IMR-90 (cell line): ENCODE measurements around the gene TBC1D1. TPM values are rescaled to one million over a fixed set of nuclear protein-coding genes. Genes with fewer than 3 reads are reported as not detected.

Experiments
- ATAC-seq: fragments of 200-7000 bp; cut with Tn5 transposase; 2 replicates; pipeline ENCODE4 v1.9.1; 2020; ENCODE audit warnings: low read depth, mild to moderate bottlenecking, moderate library complexity
- BruUV-seq: library from RNA; stranded (reverse); fragments of 400-500 nt; replicated peaks from 2 replicates; lab custom pipeline; 2021; lab: Mats Ljungman, UMichigan
- CTCF ChIA-PET: fragments of 300-600 bp; formaldehyde crosslinking; extraction: SDS; loops from one replicate; lab custom pipeline; 2021; ENCODE audit warnings: antibody characterized with exemption; lab: Yijun Ruan, JAX
- POLR2A ChIA-PET: fragments of 300-600 bp; sonication (Branson Sonifier 250); formaldehyde crosslinking; loops from one replicate; lab custom pipeline; 2022; ENCODE audit warnings: antibody characterized with exemption; ENCODE audit not compliant: unreplicated experiment; lab: Charles Lee
- DNase-seq: peaks from one replicate; pipeline ENCODE4 v3.0.0; 2013
- H2AFZ ChIP-seq: replicated peaks from 2 replicates; pipeline ENCODE3; 2013; ENCODE audit warnings: low read length, mild to moderate bottlenecking; ENCODE audit not compliant: poor library complexity
- H2AK5ac ChIP-seq: 2 replicates; pipeline ENCODE4 v1.6.1; 2013; ENCODE audit warnings: low read depth, low read length, inconsistent platforms
- H2AK9ac ChIP-seq: replicated peaks from 2 replicates; pipeline ENCODE3; 2013; ENCODE audit warnings: mild to moderate bottlenecking, low read depth, low read length, moderate library complexity; ENCODE audit not compliant: poor library complexity
- H2BK120ac ChIP-seq: 2 replicates; pipeline ENCODE4 v1.6.1; 2013; ENCODE audit warnings: low read depth, low read length, inconsistent platforms
- H2BK15ac ChIP-seq: 3 replicates; pipeline ENCODE4 v1.6.1; 2013; ENCODE audit warnings: low read depth, low read length, inconsistent platforms
- H2BK20ac ChIP-seq: 2 replicates; pipeline ENCODE4 v1.6.1; 2013; ENCODE audit warnings: low read depth, mild to moderate bottlenecking, inconsistent platforms, low read length, moderate library complexity
- H2BK5ac ChIP-seq: 2 replicates; pipeline ENCODE4 v1.6.1; 2013; ENCODE audit warnings: mild to moderate bottlenecking, low read depth, low read length, inconsistent platforms; ENCODE audit not compliant: poor library complexity, severe bottlenecking
- H3K14ac ChIP-seq: replicated peaks from 2 replicates; pipeline ENCODE4 v1.6.1; 2013; ENCODE audit warnings: low read depth, low read length, inconsistent platforms
- H3K18ac ChIP-seq: 2 replicates; pipeline ENCODE4 v1.6.1; 2013; ENCODE audit warnings: low read depth, low read length, control low read depth
- H3K23ac ChIP-seq: 2 replicates; pipeline ENCODE4 v1.6.1; 2013; ENCODE audit warnings: low read depth, low read length, inconsistent platforms
- H3K27ac ChIP-seq: 2 replicates; pipeline ENCODE4 v1.5.1; 2013; ENCODE audit warnings: mild to moderate bottlenecking, control low read depth, low read length; ENCODE audit not compliant: insufficient read depth
- H3K27me3 ChIP-seq: 2 replicates; pipeline ENCODE4 v1.6.1; 2013; ENCODE audit warnings: low read length; ENCODE audit not compliant: control insufficient read depth, insufficient read depth
- H3K36me3 ChIP-seq: 2 replicates; pipeline ENCODE4 v1.6.1; 2013; ENCODE audit warnings: low read length, mixed read lengths; ENCODE audit not compliant: control insufficient read depth, insufficient read depth
- H3K4ac ChIP-seq: 2 replicates; pipeline ENCODE4 v1.6.1; 2013; ENCODE audit warnings: low read depth, low read length, inconsistent platforms
- H3K4me1 ChIP-seq: 2 replicates; pipeline ENCODE4 v1.6.1; 2013; ENCODE audit warnings: low read length, mixed read lengths; ENCODE audit not compliant: control insufficient read depth, insufficient read depth
- H3K4me2 ChIP-seq: 2 replicates; pipeline ENCODE4 v1.6.1; 2013; ENCODE audit warnings: low read depth, mild to moderate bottlenecking, control low read depth, low read length, moderate library complexity
- H3K4me3 ChIP-seq: 2 replicates; pipeline ENCODE4 v1.5.1; 2013; ENCODE audit warnings: low read depth, mild to moderate bottlenecking, control low read depth, low read length, moderate library complexity; ENCODE audit not compliant: insufficient read depth
- H3K56ac ChIP-seq: 2 replicates; pipeline ENCODE4 v1.6.1; 2013; ENCODE audit warnings: low read length, inconsistent platforms; ENCODE audit not compliant: insufficient read depth; ENCODE audit errors: extremely low read depth
- H3K79me1 ChIP-seq, 2 experiments: 2 replicates each; pipeline ENCODE4 v1.6.1; 2013; ENCODE audit warnings: low read length in 2 of 2, inconsistent platforms in 1 of 2, low read depth in 1 of 2
- H3K9ac ChIP-seq: 2 replicates; pipeline ENCODE4 v1.6.1; 2013; ENCODE audit warnings: low read depth, low read length, control low read depth
- H3K9me1 ChIP-seq: 2 replicates; pipeline ENCODE4 v1.6.1; 2013; ENCODE audit warnings: low read length, inconsistent platforms; ENCODE audit not compliant: insufficient read depth
- H3K9me3 ChIP-seq: 2 replicates; pipeline ENCODE4 v1.6.1; 2013; ENCODE audit warnings: low read length; ENCODE audit not compliant: control insufficient read depth, insufficient read depth
- H4K20me1 ChIP-seq: 2 replicates; pipeline ENCODE4 v1.6.1; 2013; ENCODE audit warnings: low read length, inconsistent platforms; ENCODE audit not compliant: insufficient read depth
- H4K5ac ChIP-seq: 2 replicates; pipeline ENCODE4 v1.6.1; 2013; ENCODE audit warnings: mild to moderate bottlenecking, low read depth, low read length, control low read depth
- H4K8ac ChIP-seq, 2 experiments: 2 replicates each; pipeline ENCODE4 v1.6.1; 2013; ENCODE audit warnings: low read depth in 2 of 2, low read length in 2 of 2, control low read depth in 1 of 2, inconsistent platforms in 1 of 2
- H4K91ac ChIP-seq: 2 replicates; pipeline ENCODE4 v1.6.1; 2013; ENCODE audit warnings: low read depth, low read length, inconsistent platforms; ENCODE audit not compliant: insufficient read depth
- CEBPB ChIP-seq: IDR thresholded peaks from 2 replicates; pipeline ENCODE4 v1.6.1; 2012; ENCODE audit warnings: low read depth, low read length, improper control_type of control experiment
- CHD1 ChIP-seq: IDR thresholded peaks from 2 replicates; pipeline ENCODE4 v1.6.1; 2012; ENCODE audit warnings: low read depth, low read length, improper control_type of control experiment
- MAZ ChIP-seq: IDR thresholded peaks from 2 replicates; pipeline ENCODE4 v1.6.1; 2012; ENCODE audit warnings: low read depth, mild to moderate bottlenecking, low read length, improper control_type of control experiment, moderate library complexity, borderline replicate concordance
- MXI1 ChIP-seq: IDR thresholded peaks from 2 replicates; pipeline ENCODE4 v1.6.1; 2012; ENCODE audit warnings: low read depth, mild to moderate bottlenecking, low read length, moderate library complexity, borderline replicate concordance
- NFE2L2 ChIP-seq: fragments of 150-350 bp; IDR thresholded peaks from 2 replicates; pipeline ENCODE4 v1.6.1; 2016; ENCODE audit warnings: low read depth, mild to moderate bottlenecking, low read length
- POLR2A ChIP-seq: IDR thresholded peaks from 2 replicates; pipeline ENCODE4 v1.6.1; 2012; ENCODE audit warnings: mild to moderate bottlenecking, low read depth, low read length
- RAD21 ChIP-seq: IDR thresholded peaks from 2 replicates; pipeline ENCODE4 v1.6.1; 2012; ENCODE audit warnings: low read length, improper control_type of control experiment
- RCOR1 ChIP-seq: IDR thresholded peaks from 2 replicates; pipeline ENCODE4 v1.6.1; 2012; ENCODE audit warnings: mild to moderate bottlenecking, low read length, improper control_type of control experiment; ENCODE audit not compliant: insufficient replicate concordance
- RFX5 ChIP-seq: IDR thresholded peaks from 2 replicates; pipeline ENCODE4 v1.8.0; 2012; ENCODE audit warnings: low read depth, mild to moderate bottlenecking, low read length, moderate library complexity
- USF2 ChIP-seq: fragments of 150-350 bp; IDR thresholded peaks from 2 replicates; pipeline ENCODE4 v1.6.1; 2017; ENCODE audit warnings: mild to moderate bottlenecking, antibody characterized with exemption, low read length, low read depth
- WGBS, 2 experiments: methylation state at CpG; one replicate each; pipeline versions ENCODE4 v1.1.5 to v1.1.7; 2013; ENCODE audit warnings: missing lambda C conversion rate in 2 of 2; ENCODE audit not compliant: insufficient read length in 1 of 2; ENCODE audit errors: extremely low coverage in 2 of 2; 5-methylcytosine and 5-hydroxymethylcytosine counted together
- dilution Hi-C: fragments of 300-500 bp; cut with HindIII; formaldehyde crosslinking; loops from one replicate; pipeline ENCODE4 v1.14.3; 2018; ENCODE audit warnings: low sequenced_read_pairs; ENCODE audit not compliant: unreplicated experiment
- in situ Hi-C: fragments of 300-500 bp; cut with MboI; formaldehyde crosslinking; loops from 3 replicates; pipeline ENCODE4 v1.14.3; 2019; ENCODE audit warnings: low sequenced_read_pairs, inconsistent platforms, mixed read lengths
- intact Hi-C: fragments of 100-400 bp; cut with micrococcal nuclease; formaldehyde crosslinking; loops from 2 replicates; pipeline ENCODE4 v1.10.0; 2022
- polyA plus RNA-seq, 3 experiments: library from polyadenylated mRNA; depleted of rRNA; stranded (reverse); fragments of >200 nt; gene quantifications; 2 replicates each; pipeline ENCODE4 v1.2.3, GENCODE V29; 2012; ENCODE audit warnings: low replicate concordance in 1 of 3
- total RNA-seq: library from RNA; depleted of rRNA; stranded (reverse); fragments of >200 nt; gene quantifications from 2 replicates; pipeline ENCODE4 v1.2.3, GENCODE V29; 2012
- TF ChIP-seq, protein P1 (sequence below): conservative IDR thresholded peaks from 2 replicates; pipeline ENCODE4 v1.5.1; 2012; ENCODE audit warnings: mild to moderate bottlenecking, low read depth, low read length, improper control_type of control experiment

TBC1D1 gene
- total and polyA plus RNA-seq, 2 of the 4 experiments (the other 2 are of a cell fraction): 42.4 to 104 TPM

DNA sequence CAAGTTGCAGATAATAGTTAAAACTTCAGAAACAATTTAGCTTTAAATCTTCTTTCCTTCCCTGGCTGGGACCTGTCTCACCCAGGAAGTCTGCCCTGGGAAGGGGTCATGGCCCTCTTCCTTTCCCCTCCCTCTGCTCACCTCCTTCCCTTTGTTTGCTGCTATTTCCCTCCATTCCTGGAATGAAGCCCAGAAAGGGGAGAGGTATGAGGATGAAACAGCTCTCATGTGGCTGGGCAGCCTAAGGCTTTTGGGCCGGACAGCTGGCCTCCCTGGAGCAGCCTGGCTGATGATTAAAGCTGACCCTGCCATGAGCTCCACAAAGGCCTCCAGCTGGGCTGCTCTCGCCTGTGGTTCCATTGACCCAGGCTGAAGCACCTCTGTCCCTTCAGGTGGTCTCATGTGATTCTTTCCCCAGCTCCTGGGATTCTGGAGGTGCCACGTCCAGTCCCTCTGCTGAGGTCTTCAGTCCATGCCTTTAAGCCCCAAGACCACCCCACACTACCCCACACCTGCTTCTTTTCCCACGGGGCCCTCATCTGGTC lies 271.4 kb downstream of the TBC1D1 start (continued):
- TF ChIP-seq NFE2L2: no peak

DNA sequence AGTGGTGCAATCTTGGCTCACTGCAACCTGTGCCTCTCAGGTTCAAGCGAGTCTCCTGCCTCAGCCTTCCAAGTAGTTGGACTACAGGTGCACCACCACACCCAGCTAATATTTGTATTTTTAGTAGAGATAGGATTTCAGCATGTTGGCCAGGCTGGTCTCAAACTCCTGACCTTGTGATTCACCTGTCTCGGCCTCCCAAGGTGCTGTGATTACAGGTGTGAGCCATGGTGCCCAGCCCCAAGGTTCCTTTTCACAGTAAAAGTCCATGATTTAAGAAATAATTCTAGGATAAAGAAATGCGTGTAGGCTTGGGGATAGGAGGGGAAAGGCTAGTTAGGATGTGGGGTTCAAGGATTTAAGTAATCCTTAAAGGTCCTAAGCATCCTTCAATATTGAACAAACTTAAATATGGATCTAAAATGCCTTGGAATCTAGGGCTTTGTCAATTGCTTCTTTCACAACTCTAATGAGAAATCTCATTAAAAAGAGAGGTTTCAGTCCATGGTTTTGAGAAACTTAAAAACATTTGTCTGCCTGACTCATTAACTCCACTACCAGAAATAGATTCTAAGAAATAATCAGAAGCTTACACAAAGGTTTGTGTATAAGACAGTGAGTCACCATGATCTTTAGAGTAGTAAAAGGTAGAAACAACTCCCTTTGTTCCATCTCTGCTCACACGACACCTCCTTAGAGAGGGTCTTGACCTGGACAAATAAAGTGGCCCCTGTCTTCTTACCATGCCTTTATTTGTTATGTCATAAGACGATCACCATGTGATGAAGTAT lies 272.5 kb downstream of the TBC1D1 start:
- Histone ChIP-seq H3K4me2 (peak overlapping the region; percentile 61; the same call in 1 of the 2 replicates), H2AK9ac (no peak overlapping the region), H2AK5ac (peak overlapping the region; percentile 93), H3K9ac (no peak overlapping the region; the same call in 1 of the 2 replicates), H3K27ac (peak overlapping the region; percentile 62), H2BK5ac (peak overlapping the region; percentile 93), H3K36me3 (no peaks in the 10 kb centered on the region), H3K79me1 (peaks cover 0 to 5% of the 10 kb centered on the region in 2 experiments; a peak in 1 of 4 replicates), H3K14ac (peak overlapping the region; percentile 94), H4K20me1 (no peaks in the 10 kb centered on the region), H2AFZ (no peak overlapping the region), H2BK15ac (peak overlapping the region; percentile 97; the same call in 2 of the 3 replicates), H3K23ac (peak overlapping the region; percentile 92; the same call in 1 of the 2 replicates), H3K9me1 (peaks cover 14% of the 10 kb centered on the region), H2BK20ac (peak overlapping the region; percentile 94), H3K4me3 (no peak overlapping the region), H4K8ac (peak overlapping the region; percentile 53 to 73; a peak in 2 of 4 replicates), H4K91ac (peak overlapping the region; percentile 79), H3K4me1 (peaks cover 16% of the 10 kb centered on the region), H3K9me3 (no peaks in the 10 kb centered on the region; the same call in 1 of the 2 replicates), H3K4ac (peak overlapping the region; percentile 84), H3K27me3 (no peaks in the 10 kb centered on the region), H3K56ac (0 out of 2 replicates have a peak overlapping the region, but pooled peaks have one; percentile 43), H2BK120ac (peak overlapping the region; percentile 89), H4K5ac (peak overlapping the region; percentile 72; the same call in 1 of the 2 replicates), H3K18ac (peak overlapping the region; percentile 83; the same call in 1 of the 2 replicates)
- no TSS peak for BruUV-seq
- CTCF ChIA-PET: no interaction called here
- in situ Hi-C loops (no loop called here), intact Hi-C loops (loop anchor here (5.0 kb wide), 2 partner anchors 86 to 101 kb away; no protein-coding TSS in a partner anchor), dilution Hi-C loops (no loop called here)
- ATAC-seq (peak; percentile 27; the same call in 1 of the 2 replicates), DNase-seq (peak; percentile 87)
- POLR2A ChIA-PET: no interaction called here
- no CpG with 5 or more reads among the region's 5 CpGs for WGBS, 2 experiments
- TF ChIP-seq USF2 (no peak), POLR2A (no peak), MAZ (no peak), CHD1 (no peak), RFX5 (no peak), RAD21 (no peak), RCOR1 (no peak), NFE2L2 (no peak), MXI1 (no peak), CEBPB (peak; percentile 53; the same call in 1 of the 2 replicates)
- TF ChIP-seq, protein P1, sequence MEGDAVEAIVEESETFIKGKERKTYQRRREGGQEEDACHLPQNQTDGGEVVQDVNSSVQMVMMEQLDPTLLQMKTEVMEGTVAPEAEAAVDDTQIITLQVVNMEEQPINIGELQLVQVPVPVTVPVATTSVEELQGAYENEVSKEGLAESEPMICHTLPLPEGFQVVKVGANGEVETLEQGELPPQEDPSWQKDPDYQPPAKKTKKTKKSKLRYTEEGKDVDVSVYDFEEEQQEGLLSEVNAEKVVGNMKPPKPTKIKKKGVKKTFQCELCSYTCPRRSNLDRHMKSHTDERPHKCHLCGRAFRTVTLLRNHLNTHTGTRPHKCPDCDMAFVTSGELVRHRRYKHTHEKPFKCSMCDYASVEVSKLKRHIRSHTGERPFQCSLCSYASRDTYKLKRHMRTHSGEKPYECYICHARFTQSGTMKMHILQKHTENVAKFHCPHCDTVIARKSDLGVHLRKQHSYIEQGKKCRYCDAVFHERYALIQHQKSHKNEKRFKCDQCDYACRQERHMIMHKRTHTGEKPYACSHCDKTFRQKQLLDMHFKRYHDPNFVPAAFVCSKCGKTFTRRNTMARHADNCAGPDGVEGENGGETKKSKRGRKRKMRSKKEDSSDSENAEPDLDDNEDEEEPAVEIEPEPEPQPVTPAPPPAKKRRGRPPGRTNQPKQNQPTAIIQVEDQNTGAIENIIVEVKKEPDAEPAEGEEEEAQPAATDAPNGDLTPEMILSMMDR: no peak
